Epidermal melanocyte (primary cell): Measurements from ENCODE around the gene GINS1.
A peak's percentile ranks its signal among the peaks of the same experiment; 100 is the strongest.

Source experiments
- DNase-seq: peaks from one replicate; pipeline ENCODE4 v3.0.0; 2011; ENCODE audit warnings: low spot score; ENCODE audit not compliant: insufficient read length

Gene GINS1

DNA sequence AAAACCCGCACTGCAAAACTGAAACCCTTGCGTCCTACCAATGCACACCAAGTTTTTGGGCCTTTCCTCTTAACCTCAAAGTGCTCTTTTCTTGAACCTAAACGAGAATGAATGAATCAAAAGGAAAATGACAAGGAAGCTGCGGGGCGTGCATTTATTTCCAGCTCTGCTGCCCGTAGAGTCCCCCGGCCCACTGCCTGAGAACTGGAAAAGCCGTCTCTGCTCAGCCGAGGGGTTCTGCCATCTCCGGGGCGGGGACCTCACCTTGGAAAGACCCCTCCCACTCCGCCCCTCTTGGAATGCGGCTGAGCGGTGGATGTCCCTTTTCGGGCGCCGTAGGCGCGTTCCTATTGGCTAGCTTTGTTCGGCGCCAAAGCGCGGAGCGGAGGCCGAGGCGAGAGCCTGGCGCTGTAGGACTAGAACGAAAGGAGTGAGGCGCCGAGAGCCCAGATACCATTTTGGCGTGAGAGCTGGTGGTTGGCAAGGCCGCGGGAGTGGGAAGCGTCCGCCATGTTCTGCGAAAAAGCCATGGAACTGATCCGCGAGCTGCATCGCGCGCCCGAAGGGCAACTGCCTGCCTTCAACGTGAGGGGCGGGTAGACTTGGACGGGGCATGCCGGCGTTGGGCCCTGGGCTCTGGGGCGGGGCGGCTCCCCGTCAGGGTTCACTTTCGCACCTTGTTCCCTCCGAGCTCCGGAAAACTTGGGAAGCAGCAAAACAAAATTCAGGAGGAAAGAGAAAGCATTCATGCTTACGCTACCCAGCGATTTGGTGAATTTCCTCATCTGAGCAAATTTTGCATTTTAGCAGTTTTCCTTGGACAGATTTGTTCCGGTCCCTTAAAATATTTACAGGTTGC lies at the start of gene GINS1:
Gene GINS1 (plus strand): TSS at position 363 of the 859 bp plus-strand sequence. CDS start 148 bp downstream, at position 511.
- DNase-seq, result peak; percentile 76

DNA sequence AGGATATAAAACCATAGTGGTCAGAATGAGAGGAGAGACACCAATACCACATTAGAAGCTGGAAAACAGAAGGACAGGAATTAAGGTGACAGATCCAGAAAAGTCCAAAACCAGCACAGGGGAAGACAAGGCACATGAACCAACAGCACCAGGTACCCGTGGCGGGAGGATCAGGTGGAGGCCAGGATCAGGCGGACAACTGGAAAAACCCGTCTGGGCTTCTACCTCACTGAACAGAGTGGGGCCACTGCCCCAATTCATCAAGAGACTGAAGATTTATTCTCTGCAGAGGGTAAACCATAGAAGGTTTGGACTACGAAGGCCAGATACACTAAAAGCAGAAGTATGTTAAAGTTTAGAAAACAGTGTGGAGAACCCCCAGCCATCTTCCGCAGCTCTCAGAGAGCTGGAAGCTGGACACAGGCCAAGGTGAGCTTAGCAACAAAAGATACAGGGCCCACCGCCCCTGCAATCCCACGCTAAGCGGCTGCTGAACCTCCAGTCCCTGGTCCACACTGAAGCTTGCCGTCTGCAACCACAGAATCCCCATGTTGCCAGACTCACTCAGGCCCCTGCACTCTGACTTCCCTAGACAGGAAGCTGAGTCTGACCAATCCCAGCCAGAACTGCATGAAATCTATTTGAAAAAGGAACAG lies 46.7 kb upstream of the GINS1 start:
- DNase-seq, result no peak

GRCh38 chr20:25361287-25361683 lies 46.2 kb upstream of the GINS1 start:
- no peak for DNase-seq

GRCh38 chr20:25364180-25364788 lies 43.2 kb upstream of the GINS1 start:
- no peak for DNase-seq

GRCh38 chr20:25364879-25365699 lies 42.4 kb upstream of the GINS1 start:
- DNase-seq, result no peak

DNA sequence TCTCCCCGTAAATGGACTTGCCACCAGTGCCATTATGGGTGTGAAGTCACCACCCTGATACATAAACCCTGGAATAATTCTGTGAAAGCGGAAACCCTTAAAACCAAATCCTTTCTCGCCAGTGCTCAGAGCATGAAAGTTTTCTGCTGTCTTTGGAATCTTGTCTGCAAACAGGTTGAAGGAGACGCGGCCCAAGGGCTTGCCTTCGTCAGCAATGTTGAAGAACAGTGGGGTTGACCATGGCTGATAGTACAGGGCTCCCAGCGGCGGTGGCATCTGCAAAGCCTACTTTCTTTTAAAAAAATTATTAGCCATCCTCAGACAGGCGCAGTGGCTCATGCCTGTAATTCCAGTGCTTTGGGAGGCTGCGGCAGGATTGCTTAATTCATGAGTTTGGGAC lies 38.9 kb upstream of the GINS1 start:
- DNase-seq, result no peak

DNA sequence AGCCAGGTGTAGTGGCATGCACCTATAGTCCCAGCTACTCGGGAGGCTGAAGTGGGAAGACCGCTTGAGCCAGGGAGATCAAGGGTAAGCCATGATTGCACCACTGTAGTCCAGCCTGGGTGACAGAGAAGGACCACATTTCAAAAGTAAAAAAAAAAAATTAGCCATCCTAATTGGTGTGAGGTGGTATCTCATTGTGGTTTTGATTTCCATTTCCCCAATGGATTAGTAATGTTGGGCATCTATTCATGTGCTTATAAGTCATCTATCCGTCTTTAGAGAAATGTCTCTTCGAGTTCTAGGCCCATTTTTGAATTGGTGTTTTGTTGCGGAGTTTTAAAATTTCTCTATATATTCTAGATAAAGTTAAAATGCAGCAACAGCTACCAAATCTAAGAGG lies 38.5 kb upstream of the GINS1 start:
- DNase-seq, result no peak

GRCh38 chr20:25369529-25369928 lies 37.9 kb upstream of the GINS1 start:
- DNase-seq, result no peak

DNA sequence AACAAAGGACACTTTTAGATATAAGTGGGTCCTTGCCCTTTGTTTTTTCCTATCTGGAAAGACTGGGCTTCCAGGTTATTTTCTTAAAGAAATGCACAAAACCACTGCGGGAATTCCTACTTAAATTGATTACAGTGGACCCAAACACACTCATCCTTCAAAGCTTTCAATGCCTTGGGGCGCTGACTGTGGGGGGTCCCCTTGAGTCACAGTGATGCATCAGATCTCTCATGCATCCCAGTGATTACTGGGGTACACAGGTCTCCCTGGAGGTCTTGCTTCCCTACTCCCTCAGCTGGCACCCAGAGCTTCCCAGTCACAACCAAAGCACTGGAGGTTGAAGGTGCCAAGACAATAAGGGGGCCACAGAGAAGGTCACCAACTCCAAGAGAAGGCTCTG lies 37.5 kb upstream of the GINS1 start:
- no peak for DNase-seq

- DNase-seq, result no peak
These were observed 34.7 kb upstream of the GINS1 start for GRCh38 chr20:25372584-25373336.

GRCh38 chr20:25374842-25375241 lies 32.6 kb upstream of the GINS1 start:
- no peak for DNase-seq

- no peak for DNase-seq
These were observed 31.2 kb upstream of the GINS1 start for GRCh38 chr20:25376236-25376635.

DNA sequence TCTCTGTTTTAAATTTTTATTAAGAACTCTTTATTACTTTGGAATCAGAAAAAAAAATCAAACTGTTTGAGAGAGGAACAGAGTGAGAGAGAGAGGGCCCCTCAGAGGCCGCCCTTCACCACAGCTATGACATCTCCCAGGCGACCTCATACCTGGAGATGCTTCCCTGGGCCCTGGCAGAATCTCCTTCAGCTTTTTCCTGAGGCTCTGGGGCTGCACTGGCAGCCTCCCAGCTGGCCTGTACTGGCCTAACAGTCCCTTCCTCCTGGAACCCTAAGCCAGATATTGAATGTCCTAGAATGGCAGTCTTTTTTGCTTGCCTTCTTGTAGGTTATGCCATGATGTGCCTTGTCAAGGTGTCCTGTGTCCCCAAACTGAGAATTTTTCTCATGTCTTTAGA lies 30.6 kb upstream of the GINS1 start:
- no peak for DNase-seq

DNA sequence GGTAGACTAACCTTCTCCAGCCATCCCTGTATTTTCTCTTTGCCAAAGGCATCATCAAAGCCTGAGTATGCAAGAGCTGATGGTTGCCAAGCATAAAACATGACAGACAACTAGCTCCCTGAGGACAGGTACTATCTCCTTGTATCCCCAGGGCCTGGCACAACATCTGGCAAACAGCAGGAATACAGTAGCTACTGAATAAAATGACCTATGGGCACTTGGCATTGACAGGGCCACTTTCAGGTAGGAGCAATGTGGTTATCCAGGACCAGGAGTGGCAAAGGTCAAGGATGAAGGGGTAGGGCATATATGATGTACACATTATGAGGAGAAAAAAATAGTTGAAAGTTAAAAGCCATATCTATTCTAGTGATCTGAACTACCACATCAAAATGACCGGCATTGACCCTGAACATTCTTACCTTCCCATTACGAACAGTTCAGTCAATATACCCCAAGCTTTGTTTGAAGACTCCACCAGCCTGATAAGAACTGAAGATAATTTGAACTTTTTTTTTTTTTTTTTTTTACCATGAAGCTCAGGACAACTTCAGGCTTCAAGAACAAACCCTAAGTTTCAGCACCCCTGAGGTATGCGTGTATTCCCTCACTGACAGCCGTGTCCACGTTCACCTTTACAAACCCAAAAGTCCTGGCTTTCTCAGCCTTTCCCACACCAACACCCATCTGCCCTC lies 29.1 kb upstream of the GINS1 start:
- DNase-seq, result no peak

GRCh38 chr20:25378884-25379733 lies 28.4 kb upstream of the GINS1 start:
- DNase-seq, result no peak

DNA sequence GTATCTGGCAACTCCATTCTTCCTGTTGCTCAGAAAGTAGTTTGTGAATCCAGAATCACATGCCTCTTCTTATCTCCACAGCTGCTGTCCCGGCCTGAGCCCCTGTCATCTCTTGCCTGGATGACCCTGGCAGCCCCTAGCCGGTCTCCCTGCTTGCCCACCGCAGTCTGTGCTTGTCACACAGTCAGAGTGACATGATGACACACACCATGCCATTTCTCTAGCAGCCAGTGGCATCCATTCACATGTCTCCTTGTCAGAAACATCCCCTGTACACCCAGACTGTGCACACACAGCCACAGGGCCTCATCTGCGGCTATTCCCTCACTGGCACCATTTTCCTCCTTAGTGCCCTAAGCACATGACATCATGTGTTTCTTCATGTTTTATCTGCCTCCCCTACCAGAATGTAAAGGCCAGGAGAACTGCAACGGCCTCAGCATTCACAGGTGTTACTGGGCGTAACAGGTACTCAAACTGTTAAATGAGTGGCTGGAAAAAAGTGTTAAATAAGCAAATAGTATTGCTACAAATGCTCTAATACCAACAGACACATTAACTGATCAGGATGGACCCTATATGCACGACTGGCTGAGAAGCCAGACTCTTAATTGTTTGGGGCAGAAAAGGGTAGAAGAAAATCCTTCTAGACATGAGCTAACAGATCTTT lies 26.4 kb upstream of the GINS1 start:
- no peak for DNase-seq

DNA sequence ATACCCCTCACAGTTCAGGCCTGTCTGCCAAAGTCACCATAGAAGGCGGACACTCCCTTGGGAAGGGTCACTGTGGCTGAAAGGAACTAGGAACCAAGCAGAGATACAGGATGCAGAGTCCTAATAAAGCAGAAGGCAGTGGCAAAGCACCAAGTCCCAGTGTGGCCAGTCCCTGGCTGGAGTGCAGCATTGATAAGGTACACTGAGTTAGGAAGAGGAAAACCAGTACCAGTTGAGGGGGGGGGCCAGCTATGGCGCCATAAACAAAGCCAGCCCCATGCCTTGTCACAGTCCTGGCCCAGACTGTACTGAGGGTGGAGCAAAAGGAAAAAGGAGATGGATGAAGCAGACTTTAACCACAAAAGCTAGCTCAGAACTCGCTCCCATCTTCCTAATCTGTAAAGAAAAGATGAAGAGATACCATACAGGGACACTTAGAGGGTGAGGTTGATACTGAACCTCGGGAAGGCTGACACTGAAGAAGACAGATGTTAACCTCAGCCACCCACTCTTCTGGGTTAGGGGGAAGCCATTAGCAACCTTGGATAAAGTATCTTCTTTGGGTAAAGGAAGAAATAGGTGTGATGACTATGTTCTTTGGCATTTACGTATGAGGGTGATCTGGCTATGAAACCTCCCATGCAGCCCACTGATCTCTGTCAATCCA lies 24.6 kb upstream of the GINS1 start:
- DNase-seq, result no peak

GRCh38 chr20:25389401-25389857 lies 18.0 kb upstream of the GINS1 start:
- DNase-seq, result no peak
